GM13977 (cell line): ENCODE measurements around the gene IFI27L1.

ENCODE experiments used
- DNase-seq: peaks from one replicate; pipeline ENCODE4 v3.0.0; 2012; ENCODE audit warnings: low spot score
- CTCF ChIP-seq: IDR thresholded peaks from 2 replicates; pipeline ENCODE4 v1.5.1; 2012; ENCODE audit warnings: mild to moderate bottlenecking, control low read depth; ENCODE audit not compliant: insufficient read depth; ENCODE audit errors: extremely low read depth, missing control alignments
- in situ Hi-C: fragments of 300-500 bp; cut with MboI; formaldehyde crosslinking; loops from one replicate; pipeline ENCODE4 v1.12.0; 2022; ENCODE audit warnings: low sequenced_read_pairs, low pct_unique_long_range_greater_than_20kb, mixed read lengths, inconsistent platforms; ENCODE audit not compliant: unreplicated experiment

The IFI27L1 gene

GRCh38 chr14:94051779-94052178, 29.3 kb upstream of the IFI27L1 start:
- DNase-seq = no peak
- TF ChIP-seq CTCF = no peak
- in situ Hi-C loops = no loop called here

- no peak for DNase-seq
- in situ Hi-C loops = no loop called here
- no peak for TF ChIP-seq CTCF
Measured at GRCh38 chr14:94052199-94052598, 28.9 kb upstream of the IFI27L1 start.

GRCh38 chr14:94052662-94053061, 28.4 kb upstream of the IFI27L1 start:
- no peak for DNase-seq
- in situ Hi-C loops = no loop called here
- TF ChIP-seq CTCF = no peak

- no peak for TF ChIP-seq CTCF
- in situ Hi-C loops = no loop called here
Measured at GRCh38 chr14:94054401-94054800, 26.7 kb upstream of the IFI27L1 start.

GRCh38 chr14:94054936-94055335, 26.2 kb upstream of the IFI27L1 start:
- TF ChIP-seq CTCF = no peak
- DNase-seq = no peak
- in situ Hi-C loops = no loop called here

More at GRCh38 chr14:94054401-94054800, 26.7 kb upstream of the IFI27L1 start:
- DNase-seq = no peak

GRCh38 chr14:94056579-94057308, 24.4 kb upstream of the IFI27L1 start:
- in situ Hi-C loops = no loop called here
- no peak for TF ChIP-seq CTCF
- DNase-seq = no peak

GRCh38 chr14:94058128-94058673, 22.9 kb upstream of the IFI27L1 start:
- no peak for DNase-seq
- TF ChIP-seq CTCF = no peak
- in situ Hi-C loops = no loop called here
